ENCODE data around the gene SOAT1. TPM values are rescaled to one million over a fixed set of nuclear protein-coding genes. Genes with fewer than 3 reads are reported as not detected.

The SOAT1 gene
- total RNA-seq, 1 experiment from 2014 or later = 7.5 TPM

DNA sequence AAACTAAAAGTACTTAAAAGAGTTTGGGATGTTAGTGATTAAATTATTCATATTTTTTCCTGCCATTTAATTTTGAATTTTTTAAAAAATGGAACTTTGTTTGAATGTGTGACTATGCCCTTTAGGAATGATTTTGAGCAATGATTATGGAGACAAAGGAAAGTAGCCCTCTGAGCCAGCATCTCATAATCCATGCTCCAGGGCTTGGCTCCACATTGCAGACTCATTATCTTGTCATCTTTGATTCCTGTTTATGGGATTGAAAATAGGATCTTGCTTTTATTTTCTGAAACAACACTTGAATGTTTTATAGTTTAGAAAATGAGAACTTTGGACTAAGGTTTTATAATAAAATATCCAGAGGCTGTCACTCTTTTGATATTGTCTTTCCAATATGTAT, 86.7 kb downstream of the SOAT1 start:
- H3K4me2 ChIP-seq (ENCODE audit: insufficient read depth, insufficient read length, low read length) = no peak overlapping the region
- no peaks in the 10 kb centered on the region for H3K4me1 ChIP-seq (ENCODE audit: insufficient read depth, low read length)
- H2BK5ac ChIP-seq (ENCODE audit: insufficient read length, low read length) = no peak overlapping the region
- H3K56ac ChIP-seq (ENCODE audit: insufficient read length, low read depth, low read length) = no peak overlapping the region
- Mint-ChIP-seq H3K4me3 (no peak overlapping the region), H3K27me3 (ENCODE audit: low read depth) (no peaks in the 10 kb centered on the region), H3K9me3 (no peaks in the 10 kb centered on the region), H3K27ac (no peak overlapping the region), H3K4me1 (no peaks in the 10 kb centered on the region), H3K36me3 (ENCODE audit: insufficient read depth in 1 of 3, low read depth in 3 of 3) (no peaks in the 10 kb centered on the region)
- no peak overlapping the region for H2BK15ac ChIP-seq (ENCODE audit: low read depth, low read length)
- no peak overlapping the region for H4K8ac ChIP-seq (replicated peaks; ENCODE audit: insufficient read length, low read depth, low read length)
- H3K27ac ChIP-seq (ENCODE audit: insufficient read length, low read depth, low read length) = no peak overlapping the region
- H3K23ac ChIP-seq (ENCODE audit: insufficient read length, low read depth, low read length) = no peak overlapping the region
- H3K27me3 ChIP-seq (ENCODE audit: insufficient read depth, low read length) = no peaks in the 10 kb centered on the region
- no peak overlapping the region for H4K5ac ChIP-seq (ENCODE audit: insufficient read length, low read depth, low read length)
- no peak overlapping the region for H2AK5ac ChIP-seq (ENCODE audit: insufficient read length, low read length)
- no peaks in the 10 kb centered on the region for H3K79me2 ChIP-seq (ENCODE audit: insufficient read depth, low read length)
- no peaks in the 10 kb centered on the region for H3K23me2 ChIP-seq (ENCODE audit: insufficient read length, low read depth, low read length, poor library complexity, severe bottlenecking)
- H2BK20ac ChIP-seq (ENCODE audit: low read depth, low read length, poor library complexity, severe bottlenecking) = no peak overlapping the region
- TF ChIP-seq, protein P1, sequence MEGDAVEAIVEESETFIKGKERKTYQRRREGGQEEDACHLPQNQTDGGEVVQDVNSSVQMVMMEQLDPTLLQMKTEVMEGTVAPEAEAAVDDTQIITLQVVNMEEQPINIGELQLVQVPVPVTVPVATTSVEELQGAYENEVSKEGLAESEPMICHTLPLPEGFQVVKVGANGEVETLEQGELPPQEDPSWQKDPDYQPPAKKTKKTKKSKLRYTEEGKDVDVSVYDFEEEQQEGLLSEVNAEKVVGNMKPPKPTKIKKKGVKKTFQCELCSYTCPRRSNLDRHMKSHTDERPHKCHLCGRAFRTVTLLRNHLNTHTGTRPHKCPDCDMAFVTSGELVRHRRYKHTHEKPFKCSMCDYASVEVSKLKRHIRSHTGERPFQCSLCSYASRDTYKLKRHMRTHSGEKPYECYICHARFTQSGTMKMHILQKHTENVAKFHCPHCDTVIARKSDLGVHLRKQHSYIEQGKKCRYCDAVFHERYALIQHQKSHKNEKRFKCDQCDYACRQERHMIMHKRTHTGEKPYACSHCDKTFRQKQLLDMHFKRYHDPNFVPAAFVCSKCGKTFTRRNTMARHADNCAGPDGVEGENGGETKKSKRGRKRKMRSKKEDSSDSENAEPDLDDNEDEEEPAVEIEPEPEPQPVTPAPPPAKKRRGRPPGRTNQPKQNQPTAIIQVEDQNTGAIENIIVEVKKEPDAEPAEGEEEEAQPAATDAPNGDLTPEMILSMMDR (conservative IDR thresholded peaks at IDR 0.05) = no peak
- no peak overlapping the region for H3K9ac ChIP-seq (ENCODE audit: extremely low read depth, insufficient read length, low read length)
- H3T11ph ChIP-seq (ENCODE audit: low read length) = no peak overlapping the region
- H2BK12ac ChIP-seq (ENCODE audit: insufficient read length, low read depth, low read length) = no peak overlapping the region
- H3K9me3 ChIP-seq (ENCODE audit: control insufficient read depth, low read depth, low read length) = no peaks in the 10 kb centered on the region
- no peak overlapping the region for H2BK120ac ChIP-seq (ENCODE audit: low read depth, low read length, poor library complexity, severe bottlenecking)
- H3K18ac ChIP-seq (ENCODE audit: insufficient read length, low read depth, low read length) = no peak overlapping the region
- H3K79me1 ChIP-seq (ENCODE audit: insufficient read depth, low read depth, low read length, poor library complexity, severe bottlenecking) = no peaks in the 10 kb centered on the region
- H4K20me1 ChIP-seq (ENCODE audit: control insufficient read depth, insufficient read depth, insufficient read length) = no peaks in the 10 kb centered on the region
- no peak for DNase-seq
- no peak overlapping the region for H3K14ac ChIP-seq (ENCODE audit: insufficient read depth, low read length)
- no peak overlapping the region for H3K4ac ChIP-seq (ENCODE audit: low read depth, low read length)
- no peak overlapping the region for H4K91ac ChIP-seq (ENCODE audit: insufficient read length, low read depth, low read length)
- H2AFZ ChIP-seq (ENCODE audit: low read length) = no peak overlapping the region

All from H9 (cell line).